Right lung (tissue), 5 donors: ENCODE data around the gene SRRM5. TPM values are rescaled to one million over a fixed set of nuclear protein-coding genes. Genes with fewer than 3 reads are reported as not detected.
A peak's percentile ranks its signal among the peaks of the same experiment; 100 is the strongest.

ENCODE experiments used
- DNase-seq, 2 donors: peaks; one replicate each; pipeline ENCODE4 v3.0.0-alpha.2; 2013
- polyA plus RNA-seq, 5 donors: library from polyadenylated mRNA; unstranded; fragments of 120-200 nt; gene quantifications; one replicate each; pipeline versions ENCODE4 v1.2.1 to v1.2.3, GENCODE V29; 2013; ENCODE audit warnings: inconsistent platforms in 1 of 5, low replicate concordance in 1 of 5; ENCODE audit not compliant: insufficient read length in 5 of 5, insufficient read depth in 1 of 5

The SRRM5 gene
- polyA plus RNA-seq, 5 donors: 1.6 to 3.0 (median 1.7) TPM

DNA sequence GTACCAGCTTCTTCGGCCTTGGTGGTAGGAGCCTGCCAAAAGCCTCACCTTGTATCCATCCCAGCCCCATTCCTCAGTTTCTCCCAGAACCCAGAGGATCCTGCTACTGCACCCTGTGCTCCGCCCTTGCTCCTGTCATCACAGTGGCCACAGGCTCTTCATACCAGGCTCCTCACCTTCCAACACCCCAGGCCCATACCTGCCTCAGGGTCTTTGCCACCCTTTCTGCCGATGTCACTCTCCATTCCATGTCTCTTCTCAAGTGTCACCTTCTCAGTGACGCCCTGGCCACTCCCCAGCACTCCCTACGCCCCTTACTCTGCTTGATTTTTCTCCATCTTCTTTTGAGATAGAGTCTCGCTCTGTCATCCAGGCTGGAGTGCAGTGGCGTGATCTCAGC, 2.0 kb upstream of the SRRM5 start:
- DNase-seq: no peak

- DNase-seq: no peak
Measured at GRCh38 chr19:43610493-43610892, 1.4 kb upstream of the SRRM5 start.

- DNase-seq: no peak
Measured at GRCh38 chr19:43612374-43612773, 486 bp downstream of the SRRM5 start.

DNA sequence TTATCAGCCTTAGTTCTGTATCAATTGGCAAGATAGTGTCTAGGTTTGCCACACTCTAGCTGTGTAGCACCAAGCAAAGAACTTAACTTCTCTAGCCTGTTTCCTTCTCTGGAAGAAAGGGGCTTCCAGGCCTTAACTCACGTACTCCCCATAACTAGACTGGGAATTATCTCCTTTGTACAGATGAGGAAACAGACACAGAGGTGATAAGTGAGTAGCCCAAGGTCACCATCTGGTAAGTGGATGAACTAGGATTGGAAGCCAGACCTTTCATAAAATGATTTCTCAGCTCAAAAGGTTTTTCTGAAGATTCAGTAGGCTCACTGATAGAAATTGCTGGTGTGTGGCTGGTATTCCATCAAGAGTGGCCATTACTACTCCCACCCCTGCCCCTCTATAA, 4.4 kb downstream of the SRRM5 start:
- DNase-seq: no peak

DNA sequence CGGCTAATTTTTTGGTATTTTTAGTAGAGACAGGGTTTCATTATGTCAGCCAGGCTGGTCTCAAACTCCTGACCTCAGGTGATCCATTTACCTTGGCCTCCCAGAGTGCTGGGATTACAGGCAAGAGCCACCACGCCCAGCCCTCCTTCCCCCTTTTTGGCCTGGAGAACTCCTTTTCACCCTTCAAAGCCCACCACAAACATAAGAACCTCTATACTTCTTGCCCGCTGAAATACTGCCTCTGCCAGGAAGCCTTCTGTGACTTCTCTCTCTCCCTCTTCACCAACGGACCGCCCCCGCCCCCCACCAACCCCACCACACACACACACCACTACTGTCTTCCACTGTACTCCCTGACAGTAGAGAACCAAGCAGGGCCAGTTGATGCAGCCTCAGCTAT, 5.1 kb downstream of the SRRM5 start:
- DNase-seq: no peak

- no peak for DNase-seq
Measured at GRCh38 chr19:43618921-43619261, 7.0 kb downstream of the SRRM5 start.

GRCh38 chr19:43619262-43620060, 7.6 kb downstream of the SRRM5 start, which contains the start of gene ZNF428:
ZNF428 (minus strand) TSS chr19:43619629; CDS start chr19:43614304, 5,325 bp downstream.
- peak; percentile 91 to 92 for DNase-seq

- DNase-seq: no peak
Measured at GRCh38 chr19:43620061-43621001, 8.4 kb downstream of the SRRM5 start.

GRCh38 chr19:43622070-43622469, 10.2 kb downstream of the SRRM5 start:
- no peak for DNase-seq

DNA sequence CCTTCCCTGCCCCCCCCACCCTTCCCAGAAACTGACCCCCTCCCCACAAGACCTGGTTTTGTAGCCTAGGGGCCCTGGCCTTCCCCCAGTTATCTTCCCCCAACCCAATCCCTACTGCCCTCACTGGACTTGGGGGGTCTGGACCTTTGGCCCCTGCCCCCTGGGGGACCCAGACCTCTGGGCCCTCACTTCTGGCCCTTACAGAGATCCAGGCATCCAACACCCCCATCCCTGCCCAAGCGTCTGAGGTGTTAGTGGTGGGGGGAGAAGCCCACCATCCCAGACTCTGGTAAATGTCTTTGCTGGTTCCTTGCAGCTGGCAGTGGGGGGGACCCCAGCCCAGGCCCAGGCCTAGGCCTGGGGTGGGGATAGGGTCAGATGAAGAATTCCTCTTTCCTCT, 11.1 kb downstream of the SRRM5 start:
- DNase-seq: no peak

DNA sequence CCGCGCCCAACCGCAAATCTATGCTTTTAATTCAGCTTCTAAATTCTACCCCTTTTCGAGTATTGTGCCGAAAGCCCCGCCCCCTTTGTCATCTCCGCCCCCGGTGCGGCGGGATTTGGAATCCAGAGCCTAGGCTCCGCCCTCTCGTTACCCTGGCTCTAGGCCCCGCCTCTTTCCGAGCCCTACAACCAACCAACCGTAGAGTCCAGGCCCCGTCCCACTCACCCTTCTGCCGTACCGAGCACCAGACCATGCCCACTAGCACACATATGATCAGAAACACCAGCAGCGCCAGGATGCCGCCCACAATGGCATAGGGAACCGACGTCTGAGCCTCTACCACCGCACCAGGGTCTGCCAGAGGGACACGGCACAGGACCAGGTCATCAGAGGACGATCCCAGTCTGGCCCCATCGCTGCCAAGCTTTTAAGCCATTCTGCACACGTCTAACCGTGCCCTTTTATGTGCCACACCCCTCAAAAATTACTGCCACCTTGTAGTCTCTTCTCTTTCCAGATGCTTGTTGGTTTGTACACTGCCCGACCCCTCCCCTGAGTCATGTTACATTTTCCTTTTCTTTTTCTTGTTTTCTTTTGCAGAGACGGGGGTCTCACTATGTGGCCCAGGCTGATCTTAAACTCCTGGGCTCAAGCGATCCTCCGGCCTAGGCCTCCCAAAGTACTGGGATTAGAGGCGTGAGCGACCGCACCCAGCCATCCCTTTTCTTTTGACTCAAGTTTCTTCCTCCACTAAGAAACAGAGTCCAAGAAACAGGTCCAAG, 12.2 kb downstream of the SRRM5 start:
- DNase-seq: no peak

DNA sequence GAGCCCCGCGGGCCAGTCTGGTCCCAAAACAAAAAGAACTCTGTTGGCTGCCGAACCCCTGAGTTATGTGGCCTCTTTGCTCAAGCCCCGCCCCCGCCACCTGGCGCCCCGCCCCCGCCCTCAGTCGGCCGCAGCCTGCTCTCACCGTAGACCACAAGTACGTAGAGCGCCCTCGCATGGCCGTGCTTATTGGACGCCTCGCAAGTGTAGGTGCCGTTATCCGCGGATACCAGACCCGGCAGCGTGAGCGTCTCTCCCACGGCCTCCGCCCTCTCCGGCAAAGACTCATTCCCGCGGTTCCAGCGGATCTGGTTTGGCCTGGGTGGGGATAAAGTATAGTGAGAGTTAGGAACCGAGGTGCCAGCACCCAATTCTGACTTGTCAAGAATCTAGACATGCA, 13.0 kb downstream of the SRRM5 start:
- no peak for DNase-seq

GRCh38 chr19:43625918-43626579, 14.2 kb downstream of the SRRM5 start:
- DNase-seq: no peak

DNA sequence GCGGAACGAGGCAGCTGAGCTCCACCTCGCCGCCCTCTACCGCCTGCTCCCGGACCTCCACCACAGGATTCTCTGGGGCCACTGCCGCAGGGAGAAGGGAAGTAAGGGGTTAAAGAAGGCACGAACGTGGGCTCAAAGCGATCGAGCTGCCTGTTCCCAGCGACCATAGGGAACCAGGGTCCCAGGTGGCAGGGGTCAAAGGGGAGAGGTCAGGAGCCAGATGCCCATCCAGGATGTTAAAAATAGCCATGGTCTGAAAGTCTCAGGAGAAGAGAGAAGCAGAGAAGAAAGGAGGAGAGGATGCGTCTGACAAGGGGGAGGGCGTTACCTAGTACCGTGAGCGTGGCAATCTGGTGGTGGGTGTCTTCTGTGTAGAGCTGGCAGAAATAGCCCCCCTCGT, 14.9 kb downstream of the SRRM5 start:
- no peak for DNase-seq

GRCh38 chr19:43628646-43629326, 16.9 kb downstream of the SRRM5 start:
- no peak for DNase-seq

- no peak for DNase-seq
Measured at GRCh38 chr19:43631491-43631890, 19.6 kb downstream of the SRRM5 start.

GRCh38 chr19:43633520-43633919, 21.6 kb downstream of the SRRM5 start:
- DNase-seq: no peak

DNA sequence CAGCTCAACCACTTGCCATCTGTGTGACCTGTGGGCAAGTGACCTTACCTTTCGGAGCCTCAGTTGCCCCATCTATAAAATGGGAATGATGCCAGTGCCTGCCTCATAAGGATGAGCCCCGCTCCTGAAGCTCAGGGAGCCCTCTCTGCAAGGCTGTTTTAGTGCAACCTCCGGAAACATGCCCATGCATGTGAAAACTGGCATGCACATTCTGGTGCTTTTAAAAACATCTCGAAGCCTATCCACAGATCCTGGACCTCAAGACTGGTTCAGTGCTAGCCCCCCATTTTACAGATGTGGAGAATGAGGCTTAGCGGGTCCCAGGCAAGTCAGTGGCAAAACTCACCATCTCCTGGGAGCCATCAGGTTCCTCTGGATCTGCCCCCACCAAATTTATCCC, 22.2 kb downstream of the SRRM5 start:
- no peak for DNase-seq

DNA sequence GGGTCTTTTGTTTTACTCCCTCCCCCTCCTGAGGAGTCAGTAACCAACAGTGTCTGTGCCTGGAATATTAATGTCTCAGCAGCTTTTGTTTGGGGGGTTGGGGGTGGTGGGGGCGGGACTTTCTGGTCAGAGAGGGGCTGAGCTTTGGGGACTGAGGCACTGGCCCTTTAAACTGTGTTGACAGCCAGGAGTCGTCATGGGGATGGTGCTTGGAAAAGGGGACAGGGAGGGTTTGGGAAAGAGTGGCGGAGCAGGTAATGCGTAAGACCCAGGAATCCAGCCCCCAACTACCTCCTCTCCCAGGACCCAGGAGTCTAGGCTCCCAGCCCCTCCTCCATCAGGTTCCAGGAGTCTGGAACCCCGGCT, 22.6 kb downstream of the SRRM5 start:
- peak in 1 of 2 donors; percentile 13 for DNase-seq

- peak in 1 of 2 donors; percentile 23 for DNase-seq
Measured at GRCh38 chr19:43634872-43635560, 23.1 kb downstream of the SRRM5 start.
